Mesenchymal stem cell (in vitro differentiated cells and primary cell): ENCODE results near the gene SPPL3.

ENCODE experiments used
- DNase-seq: peaks from one replicate; pipeline ENCODE4 v3.0.0-alpha.2; 2013
- H2AFZ ChIP-seq: one replicate; pipeline ENCODE4 v1.6.1; 2013; ENCODE audit warnings: low read depth, mild to moderate bottlenecking, control low read depth, inconsistent platforms, low read length, moderate library complexity
- H2AK5ac ChIP-seq: 2 replicates; pipeline ENCODE4 v1.6.1; 2013; ENCODE audit warnings: low read length, moderate library complexity, mild to moderate bottlenecking, inconsistent platforms; ENCODE audit not compliant: severe bottlenecking
- H2BK120ac ChIP-seq: one replicate; pipeline ENCODE4 v1.6.1; 2013; ENCODE audit warnings: low read depth, mild to moderate bottlenecking, inconsistent platforms, low read length, moderate library complexity
- H2BK12ac ChIP-seq, 2 experiments: one replicate each; pipeline ENCODE4 v1.6.1; 2013; ENCODE audit warnings: inconsistent platforms in 2 of 2, low read length in 2 of 2, mild to moderate bottlenecking in 2 of 2, moderate library complexity in 2 of 2, control low read depth in 1 of 2
- H2BK15ac ChIP-seq: one replicate; pipeline ENCODE4 v1.6.1; 2013; ENCODE audit warnings: mild to moderate bottlenecking, low read depth, inconsistent platforms; ENCODE audit not compliant: poor library complexity, severe bottlenecking
- H2BK5ac ChIP-seq: 2 replicates; pipeline ENCODE4 v1.6.1; 2013; ENCODE audit warnings: low read depth, mild to moderate bottlenecking, low read length, control low read depth, inconsistent platforms; ENCODE audit not compliant: poor library complexity, severe bottlenecking
- H3K14ac ChIP-seq, 2 experiments: one replicate each; pipeline ENCODE4 v1.6.1; 2013; ENCODE audit warnings: inconsistent platforms in 2 of 2, low read length in 2 of 2, control low read depth in 1 of 2, mild to moderate bottlenecking in 1 of 2, moderate library complexity in 1 of 2
- H3K18ac ChIP-seq, 2 experiments: one replicate each; pipeline ENCODE4 v1.6.1; 2013; ENCODE audit warnings: inconsistent platforms in 2 of 2, low read length in 2 of 2, control low read depth in 1 of 2, low read depth in 1 of 2, mild to moderate bottlenecking in 1 of 2
- H3K23ac ChIP-seq, 2 experiments: one replicate each; pipeline ENCODE4 v1.6.1; 2013; ENCODE audit warnings: inconsistent platforms in 2 of 2, low read length in 2 of 2, mild to moderate bottlenecking in 2 of 2, moderate library complexity in 2 of 2, control low read depth in 1 of 2
- H3K27ac ChIP-seq: 2 replicates; pipeline ENCODE4 v1.5.1; 2013; ENCODE audit warnings: mild to moderate bottlenecking, moderate library complexity, low read length, control low read depth, inconsistent platforms; ENCODE audit not compliant: poor library complexity, severe bottlenecking
- H3K27me3 ChIP-seq, 2 experiments: 2 replicates each; pipeline versions ENCODE4 v1.6.1 to v1.7.0; 2013; ENCODE audit warnings: low read length in 2 of 2, mild to moderate bottlenecking in 2 of 2, moderate library complexity in 2 of 2, control low read depth in 1 of 2, inconsistent platforms in 1 of 2; ENCODE audit not compliant: control insufficient read depth in 1 of 2, insufficient read depth in 1 of 2
- H3K36me3 ChIP-seq, 2 experiments: 2 replicates each; pipeline versions ENCODE4 v1.6.1 to v1.7.0; 2013; ENCODE audit warnings: low read length in 2 of 2, control low read depth in 1 of 2, inconsistent platforms in 1 of 2, low read depth in 1 of 2, mild to moderate bottlenecking in 1 of 2; ENCODE audit not compliant: insufficient read depth in 2 of 2, control insufficient read depth in 1 of 2
- H3K4ac ChIP-seq, 2 experiments: one replicate each; pipeline ENCODE4 v1.6.1; 2013; ENCODE audit warnings: inconsistent platforms in 2 of 2, low read length in 2 of 2, mild to moderate bottlenecking in 2 of 2, moderate library complexity in 2 of 2, control low read depth in 1 of 2, low read depth in 1 of 2
- H3K4me1 ChIP-seq: 2 replicates; pipeline ENCODE4 v1.6.1; 2013; ENCODE audit warnings: low read depth, low read length, control low read depth; ENCODE audit not compliant: control insufficient read depth, insufficient read depth
- H3K4me2 ChIP-seq: 2 replicates; pipeline ENCODE4 v1.6.1; 2013; ENCODE audit warnings: low read length, mild to moderate bottlenecking, inconsistent platforms; ENCODE audit not compliant: poor library complexity, severe bottlenecking
- H3K4me3 ChIP-seq, 2 experiments: 2 replicates each; pipeline versions ENCODE4 v1.5.1 to v1.7.0; 2013; ENCODE audit warnings: low read length in 2 of 2, mild to moderate bottlenecking in 2 of 2, control low read depth in 1 of 2, low read depth in 1 of 2; ENCODE audit not compliant: insufficient read depth in 1 of 2
- H3K79me1 ChIP-seq: replicated peaks from 2 replicates; pipeline ENCODE4 v1.6.1; 2013; ENCODE audit warnings: mild to moderate bottlenecking, control low read depth, low read length, inconsistent platforms; ENCODE audit not compliant: poor library complexity, severe bottlenecking
- H3K9ac ChIP-seq: 2 replicates; pipeline ENCODE4 v1.7.0; 2013; ENCODE audit warnings: mild to moderate bottlenecking, low read length, moderate library complexity
- H3K9me3 ChIP-seq: 2 replicates; pipeline ENCODE4 v1.7.0; 2013; ENCODE audit warnings: mild to moderate bottlenecking, low read length; ENCODE audit not compliant: control insufficient read depth
- H4K8ac ChIP-seq: one replicate; pipeline ENCODE4 v1.6.1; 2013; ENCODE audit warnings: inconsistent platforms, mild to moderate bottlenecking, low read length, moderate library complexity
- H4K91ac ChIP-seq: one replicate; pipeline ENCODE4 v1.6.1; 2013; ENCODE audit warnings: mild to moderate bottlenecking, low read length, inconsistent platforms
- WGBS: methylation state at CpG from one replicate; pipeline ENCODE4 v1.1.7; 2013; ENCODE audit warnings: mixed read lengths; 5-methylcytosine and 5-hydroxymethylcytosine counted together

SPPL3 gene

DNA sequence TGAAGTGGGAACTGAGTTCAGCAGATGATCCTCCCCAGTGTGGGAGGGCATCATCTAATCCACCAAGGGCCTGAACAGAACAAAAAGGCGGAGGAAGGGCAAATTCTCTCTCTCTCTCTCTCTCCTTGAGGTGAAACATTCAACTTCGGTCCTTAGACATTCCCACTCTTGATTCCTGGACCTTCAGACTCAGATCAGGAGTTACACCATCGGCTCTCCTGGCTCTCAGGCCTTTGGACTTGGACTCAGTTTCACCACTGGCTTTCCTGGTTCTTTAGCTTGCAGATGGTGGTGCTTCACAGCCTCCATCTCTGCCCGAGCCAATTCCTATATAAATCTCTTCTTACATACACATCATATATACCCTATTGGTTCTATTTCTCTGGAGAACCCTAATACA, 73.2 kb downstream of the SPPL3 start:
- no peak overlapping the region for H3K18ac ChIP-seq
- H2AFZ ChIP-seq: no peak overlapping the region
- no peak overlapping the region for H4K8ac ChIP-seq
- H3K23ac ChIP-seq: no peak overlapping the region
- H3K4me3 ChIP-seq: no peak overlapping the region
- H3K4ac ChIP-seq: no peak overlapping the region
- no peaks in the 10 kb centered on the region for H3K9me3 ChIP-seq
- 93% methylated on average over 4 of the region's 4 CpGs for WGBS
- no peak overlapping the region for H2BK5ac ChIP-seq
- no peak overlapping the region for H3K4me2 ChIP-seq
- no peak overlapping the region for H4K91ac ChIP-seq
- no peak overlapping the region for H2BK15ac ChIP-seq
- H3K4me1 ChIP-seq: no peaks in the 10 kb centered on the region
- H2BK120ac ChIP-seq: no peak overlapping the region
- no peak overlapping the region for H3K14ac ChIP-seq
- H2AK5ac ChIP-seq: no peak overlapping the region
- H3K27ac ChIP-seq: no peak overlapping the region
- H3K9ac ChIP-seq: no peak overlapping the region
- H3K27me3 ChIP-seq: no peaks in the 10 kb centered on the region
- DNase-seq: no peak
- no peak overlapping the region for H2BK12ac ChIP-seq
- H3K79me1 ChIP-seq: peaks cover 23% of the 10 kb centered on the region
- H3K36me3 ChIP-seq: no peaks in the 10 kb centered on the region

DNA sequence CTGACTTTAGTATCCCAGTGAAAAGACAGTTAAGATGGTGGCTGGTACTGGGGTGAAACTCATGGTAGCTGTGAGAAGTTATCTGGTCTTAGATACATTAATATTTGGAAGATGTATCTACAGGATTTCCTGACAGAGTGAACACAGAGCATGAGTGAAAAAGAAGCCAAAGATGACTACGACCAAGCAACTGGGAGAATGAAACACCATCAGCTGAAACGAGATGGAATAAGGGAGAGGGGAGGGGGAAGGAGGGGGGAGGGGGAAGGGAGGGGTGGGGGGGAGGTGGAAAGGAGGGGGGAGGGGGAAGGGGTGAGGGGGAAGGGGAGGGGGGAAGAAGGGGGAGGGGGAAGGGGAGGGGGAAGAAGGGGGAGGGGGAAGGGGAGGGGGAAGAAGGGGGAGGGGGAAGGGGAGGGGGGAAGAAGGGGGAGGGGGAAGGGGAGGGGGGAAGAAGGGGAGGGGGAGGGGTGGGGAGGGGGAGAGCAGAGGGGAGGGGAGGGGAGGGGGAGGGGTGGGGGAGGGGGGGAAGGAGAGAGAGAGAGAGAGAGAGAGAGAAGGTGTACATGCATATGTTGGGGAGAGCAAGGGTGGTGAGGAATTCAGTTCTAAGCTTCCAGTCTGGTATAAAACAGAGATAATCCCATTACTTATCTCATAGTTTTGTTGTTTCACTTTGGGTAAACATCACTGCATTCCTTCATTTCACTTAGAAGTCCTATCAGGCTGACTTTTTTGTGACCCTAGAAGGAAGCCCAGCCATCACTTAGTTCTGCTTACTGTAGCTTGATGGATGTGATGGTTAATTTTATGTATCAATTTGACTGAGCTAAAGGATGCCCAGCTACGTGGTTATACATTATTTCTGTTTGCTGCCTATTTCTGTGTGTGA, 73.9 kb downstream of the SPPL3 start:
- Histone ChIP-seq H3K4me2 (no peak overlapping the region), H2BK12ac (no peak overlapping the region), H3K27ac (no peak overlapping the region), H2BK120ac (no peak overlapping the region), H2AK5ac (no peak overlapping the region), H2BK5ac (no peak overlapping the region), H3K14ac (no peak overlapping the region), H3K4ac (no peak overlapping the region), H3K23ac (no peak overlapping the region), H3K79me1 (peaks cover 24% of the 10 kb centered on the region), H3K4me3 (no peak overlapping the region), H3K18ac (no peak overlapping the region), H3K9ac (no peak overlapping the region), H3K36me3 (no peaks in the 10 kb centered on the region), H4K91ac (no peak overlapping the region), H3K4me1 (no peaks in the 10 kb centered on the region), H4K8ac (no peak overlapping the region), H3K9me3 (no peaks in the 10 kb centered on the region), H3K27me3 (no peaks in the 10 kb centered on the region), H2BK15ac (no peak overlapping the region), H2AFZ (no peak overlapping the region)
- peak; percentile 39 for DNase-seq
- WGBS: 84% methylated on average over 1 of the region's 3 CpGs

DNA sequence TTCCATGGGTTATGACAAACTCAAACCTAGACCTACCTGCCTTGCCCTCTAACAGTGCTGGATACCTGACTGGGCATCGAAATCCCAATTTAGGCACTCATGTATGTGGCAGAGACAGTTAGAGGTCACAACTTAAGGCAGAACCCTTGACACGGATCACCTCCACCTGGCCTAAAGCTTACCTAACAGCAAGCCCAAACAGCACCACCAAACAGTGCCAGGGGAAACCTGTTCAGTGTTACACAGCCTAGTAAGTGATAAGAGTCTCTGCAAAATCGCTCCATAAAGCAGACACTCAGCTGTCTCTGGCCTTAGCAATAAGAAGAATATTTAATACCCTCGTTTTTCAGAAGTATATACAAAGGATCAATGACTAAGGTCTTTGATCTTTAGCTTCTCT, 77.8 kb downstream of the SPPL3 start:
- Histone ChIP-seq H4K91ac (no peak overlapping the region), H3K9me3 (no peaks in the 10 kb centered on the region), H3K79me1 (peaks cover 28% of the 10 kb centered on the region), H2BK120ac (no peak overlapping the region), H3K14ac (no peak overlapping the region), H3K18ac (no peak overlapping the region), H2BK12ac (no peak overlapping the region), H3K4me3 (no peak overlapping the region), H2BK15ac (no peak overlapping the region), H2BK5ac (no peak overlapping the region), H3K4me2 (no peak overlapping the region), H3K9ac (no peak overlapping the region), H3K4ac (no peak overlapping the region), H3K27ac (no peak overlapping the region), H4K8ac (no peak overlapping the region), H3K23ac (no peak overlapping the region), H3K36me3 (no peaks in the 10 kb centered on the region), H3K4me1 (no peaks in the 10 kb centered on the region), H2AFZ (no peak overlapping the region), H2AK5ac (no peak overlapping the region), H3K27me3 (no peaks in the 10 kb centered on the region)
- WGBS: 98% methylated on average over 3 of the region's 4 CpGs
- no peak for DNase-seq

DNA sequence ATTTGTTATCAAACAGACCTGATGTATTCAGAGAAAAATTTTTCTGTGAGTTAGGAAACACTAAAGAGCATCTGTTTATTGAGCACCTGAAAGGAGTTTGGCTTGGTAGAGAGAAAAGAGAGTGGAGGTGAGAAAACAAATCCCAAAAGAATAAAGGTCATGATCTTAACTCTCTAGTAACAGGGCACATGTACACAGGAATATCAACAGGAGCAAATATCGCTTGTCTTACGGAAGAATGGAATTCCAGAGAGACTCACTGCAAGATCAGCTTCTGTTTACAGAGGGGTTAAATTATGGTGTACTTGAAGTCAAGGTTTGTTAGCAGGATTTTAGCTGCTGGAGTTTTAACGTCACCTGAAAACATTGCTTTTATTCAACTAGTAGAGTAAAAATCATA, 78.8 kb downstream of the SPPL3 start:
- no peak overlapping the region for H2AK5ac ChIP-seq
- H4K91ac ChIP-seq: no peak overlapping the region

More for the DNA sequence above, 78.8 kb downstream of the SPPL3 start:
- no peak overlapping the region for H3K27ac ChIP-seq
- peak; percentile 18 for DNase-seq
- no peak overlapping the region for H3K4ac ChIP-seq
- no peak overlapping the region for H3K14ac ChIP-seq
- no peak overlapping the region for H3K9ac ChIP-seq
- no peak overlapping the region for H2BK120ac ChIP-seq
- H3K4me2 ChIP-seq: no peak overlapping the region
- H2BK5ac ChIP-seq: no peak overlapping the region
- H3K36me3 ChIP-seq: no peaks in the 10 kb centered on the region
- no peak overlapping the region for H2BK12ac ChIP-seq
- 75% methylated on average over 2 of the region's 3 CpGs for WGBS
- no peaks in the 10 kb centered on the region for H3K4me1 ChIP-seq
- no peak overlapping the region for H3K4me3 ChIP-seq
- H2BK15ac ChIP-seq: no peak overlapping the region
- peaks cover 28% of the 10 kb centered on the region for H3K79me1 ChIP-seq
- no peak overlapping the region for H4K8ac ChIP-seq
- H3K18ac ChIP-seq: no peak overlapping the region
- no peak overlapping the region for H3K23ac ChIP-seq
- H3K27me3 ChIP-seq: no peaks in the 10 kb centered on the region
- no peak overlapping the region for H2AFZ ChIP-seq
- H3K9me3 ChIP-seq: no peaks in the 10 kb centered on the region
